ENCODE results near the gene ZNF41.
A peak's percentile ranks its signal among the peaks of the same experiment; 100 is the strongest.
"Not testable (repeated sequence)": the region's sequence is repeated elsewhere in the genome, so short reads cannot be mapped to it uniquely, and the experiment has no call there.

Gene ZNF41

DNA sequence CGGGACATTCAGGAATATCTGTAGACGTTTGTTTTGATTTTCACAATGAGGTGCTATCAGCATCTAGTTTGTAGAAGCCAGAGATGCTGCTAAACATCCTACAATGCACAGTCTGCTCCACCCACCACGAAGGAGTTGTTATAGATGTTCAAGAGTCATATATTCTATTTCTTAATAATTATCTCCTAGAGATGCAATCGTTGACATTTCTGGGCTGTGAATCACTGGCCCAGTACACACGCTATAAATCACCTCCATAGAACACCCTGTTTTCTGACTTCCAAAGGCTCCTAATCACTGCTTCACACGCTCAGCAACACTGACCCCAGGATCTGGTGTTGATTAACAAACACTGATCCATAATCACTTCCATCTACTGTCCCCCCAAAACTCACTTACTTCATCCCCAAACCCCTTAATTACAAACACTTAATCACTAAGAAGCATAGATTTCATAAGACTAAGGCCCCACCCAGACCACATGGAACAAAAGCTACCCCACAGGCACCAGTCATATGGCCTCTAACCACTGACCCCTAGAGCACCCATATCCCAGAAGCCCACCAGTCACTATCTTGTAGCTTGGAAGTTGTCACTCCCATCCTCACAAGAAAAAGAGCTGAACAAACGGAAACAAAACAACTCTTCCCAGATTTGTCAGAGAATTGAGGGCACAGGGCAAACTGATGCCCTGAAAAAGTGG lies 31.7 kb upstream of the ZNF41 start:
- H3K4me1 ChIP-seq, result peaks cover 8 to 43% (median 16%) of the 10 kb centered on the region in 10 experiments; a peak in 16 of 20 replicates
- H3K9ac ChIP-seq, result no peak overlapping the region
- no peak overlapping the region for H3K27ac ChIP-seq
- peaks cover 0 to 13% (median 7%) of the 10 kb centered on the region in 11 experiments; a peak in 9 of 22 replicates for H3K27me3 ChIP-seq
- H4K20me1 ChIP-seq, result no peaks in the 10 kb centered on the region
- no peaks in the 10 kb centered on the region for H3K36me3 ChIP-seq
- no peaks in the 10 kb centered on the region for H3K9me3 ChIP-seq (replicated peaks in 1 of 11)
- H3K4me3 ChIP-seq, result no peak overlapping the region
- TF ChIP-seq Cebpa-rat (IDR thresholded peaks at IDR 0.05), result no peak
- peak overlapping the region in 5 of 11 experiments; percentile 45 to 85 (median 75); a peak in 2 of 22 replicates for H3K4me2 ChIP-seq

GRCh38 chrX:47513034-47513965 lies 30.3 kb upstream of the ZNF41 start:
- Histone ChIP-seq H3K4me2 (peak overlapping the region; percentile 35 to 85 (median 74); a peak in 21 of 22 replicates), H3K27ac (peak overlapping the region in 1 of 11 experiments; percentile 32; a peak in 1 of 22 replicates), H3K4me1 (peaks cover 6 to 41% (median 15%) of the 10 kb centered on the region in 10 experiments; a peak in 16 of 20 replicates), H3K4me3 (peak overlapping the region in 9 of 10 experiments; percentile 26 to 60 (median 50); a peak in 15 of 20 replicates), H3K9ac (peak overlapping the region in 5 of 11 experiments; percentile 8 to 44 (median 33); a peak in 4 of 22 replicates), H3K27me3 (peaks cover 7 to 26% (median 20%) of the 10 kb centered on the region in 11 experiments)
- not testable (repeated sequence) for H3K36me3 ChIP-seq; H4K20me1 ChIP-seq; H3K9me3 ChIP-seq (replicated peaks in 1 of 11)

GRCh38 chrX:47512383-47512782 lies 29.4 kb upstream of the ZNF41 start:
- H4K20me1 ChIP-seq; H3K36me3 ChIP-seq; H3K4me3 ChIP-seq; H3K27ac ChIP-seq; H3K9ac ChIP-seq; H3K9me3 ChIP-seq (replicated peaks in 1 of 11): not testable (repeated sequence)
- Histone ChIP-seq H3K4me1 (peaks cover 0 to 46% (median 18%) of the 10 kb centered on the region in 10 experiments; a peak in 16 of 20 replicates), H3K4me2 (peak overlapping the region in 7 of 11 experiments; percentile 26 to 46 (median 31); a peak in 6 of 22 replicates), H3K27me3 (peaks cover 14 to 31% (median 26%) of the 10 kb centered on the region in 11 experiments)
- TF ChIP-seq Cebpa-rat (IDR thresholded peaks at IDR 0.05), result 0 out of 22 replicates have a peak, but pooled peaks of 1 of the 11 experiments have one; percentile 11

DNA sequence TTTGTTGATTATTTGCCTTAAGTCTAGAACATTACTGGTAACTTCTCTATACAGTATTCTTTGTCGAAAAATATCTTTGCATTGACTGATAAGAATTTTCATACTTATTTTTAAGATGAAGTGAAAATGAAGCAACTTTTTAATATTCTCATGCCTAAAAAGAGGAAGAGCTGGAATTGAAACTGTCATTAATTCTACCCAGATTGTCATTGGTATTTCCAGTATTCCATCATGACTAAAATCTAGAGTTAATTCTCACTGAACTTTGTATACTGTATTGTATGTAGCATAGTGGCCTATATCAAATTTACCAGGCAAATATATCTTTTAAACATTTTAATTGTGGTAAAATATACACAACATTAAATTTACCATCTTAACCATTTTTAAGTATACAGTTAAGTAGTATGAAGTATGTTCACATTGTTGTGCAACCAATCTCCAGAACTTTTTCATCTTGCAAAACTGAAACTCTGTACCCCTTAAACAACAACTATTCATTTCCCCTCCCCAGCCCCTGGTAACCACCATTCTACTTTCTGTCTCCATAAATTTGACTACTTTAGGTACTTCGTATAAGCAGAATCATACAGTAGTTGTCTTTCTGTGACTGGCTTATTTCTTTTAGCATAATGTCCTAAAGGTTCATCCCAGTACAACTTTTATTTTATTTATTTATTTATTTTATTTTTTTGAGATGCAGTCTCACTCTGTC lies 24.3 kb upstream of the ZNF41 start:
- Histone ChIP-seq H3K4me3 (no peak overlapping the region), H3K9me3 (replicated peaks in 1 of 11) (peaks cover 0 to 7% (median 0%) of the 10 kb centered on the region in 11 experiments; a peak in 1 of 22 replicates), H4K20me1 (no peaks in the 10 kb centered on the region), H3K4me1 (peaks cover 0 to 29% (median 5%) of the 10 kb centered on the region in 10 experiments; a peak in 10 of 20 replicates), H3K4me2 (peak overlapping the region in 3 of 11 experiments; percentile 21 to 44 (median 44); a peak in 4 of 22 replicates), H3K27ac (peak overlapping the region in 3 of 11 experiments; percentile 52 to 64 (median 53); a peak in 6 of 22 replicates), H3K36me3 (no peaks in the 10 kb centered on the region), H3K27me3 (peaks cover 24 to 64% (median 52%) of the 10 kb centered on the region in 11 experiments), H3K9ac (no peak overlapping the region)
- TF ChIP-seq Cebpa-rat (IDR thresholded peaks at IDR 0.05), result no peak

DNA sequence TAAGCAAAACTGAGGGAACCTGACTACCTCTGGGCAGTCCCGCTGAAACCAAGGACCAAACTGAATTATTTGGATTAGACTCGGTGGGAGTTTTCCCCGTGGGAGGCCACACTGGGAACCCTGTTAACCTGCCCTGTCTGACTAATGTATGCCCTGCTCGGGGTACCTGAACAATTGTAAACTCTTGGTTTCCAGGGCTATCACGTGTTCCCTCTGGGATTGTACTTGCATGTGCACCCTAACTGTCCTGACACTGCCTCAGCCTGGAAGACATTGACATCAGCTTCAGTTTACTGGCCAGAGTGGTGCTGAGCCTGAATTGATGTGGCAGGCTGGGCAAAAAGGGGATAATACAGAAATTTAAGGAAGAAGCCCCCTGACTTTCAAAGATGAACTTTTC lies 20.1 kb upstream of the ZNF41 start:
- no peak overlapping the region for H3K27ac ChIP-seq
- peaks cover 0 to 3% (median 0%) of the 10 kb centered on the region in 11 experiments; a peak in 1 of 22 replicates for H3K9me3 ChIP-seq (replicated peaks in 1 of 11)
- no peaks in the 10 kb centered on the region for H3K36me3 ChIP-seq
- no peaks in the 10 kb centered on the region for H4K20me1 ChIP-seq
- H3K9ac ChIP-seq, result no peak overlapping the region
- no peak for TF ChIP-seq Cebpa-rat (IDR thresholded peaks at IDR 0.05)
- no peak overlapping the region for H3K4me3 ChIP-seq
- peaks cover 47 to 90% (median 78%) of the 10 kb centered on the region in 11 experiments for H3K27me3 ChIP-seq
- no peak overlapping the region for H3K4me2 ChIP-seq
- peaks cover 0 to 45% (median 12%) of the 10 kb centered on the region in 10 experiments; a peak in 14 of 20 replicates for H3K4me1 ChIP-seq

DNA sequence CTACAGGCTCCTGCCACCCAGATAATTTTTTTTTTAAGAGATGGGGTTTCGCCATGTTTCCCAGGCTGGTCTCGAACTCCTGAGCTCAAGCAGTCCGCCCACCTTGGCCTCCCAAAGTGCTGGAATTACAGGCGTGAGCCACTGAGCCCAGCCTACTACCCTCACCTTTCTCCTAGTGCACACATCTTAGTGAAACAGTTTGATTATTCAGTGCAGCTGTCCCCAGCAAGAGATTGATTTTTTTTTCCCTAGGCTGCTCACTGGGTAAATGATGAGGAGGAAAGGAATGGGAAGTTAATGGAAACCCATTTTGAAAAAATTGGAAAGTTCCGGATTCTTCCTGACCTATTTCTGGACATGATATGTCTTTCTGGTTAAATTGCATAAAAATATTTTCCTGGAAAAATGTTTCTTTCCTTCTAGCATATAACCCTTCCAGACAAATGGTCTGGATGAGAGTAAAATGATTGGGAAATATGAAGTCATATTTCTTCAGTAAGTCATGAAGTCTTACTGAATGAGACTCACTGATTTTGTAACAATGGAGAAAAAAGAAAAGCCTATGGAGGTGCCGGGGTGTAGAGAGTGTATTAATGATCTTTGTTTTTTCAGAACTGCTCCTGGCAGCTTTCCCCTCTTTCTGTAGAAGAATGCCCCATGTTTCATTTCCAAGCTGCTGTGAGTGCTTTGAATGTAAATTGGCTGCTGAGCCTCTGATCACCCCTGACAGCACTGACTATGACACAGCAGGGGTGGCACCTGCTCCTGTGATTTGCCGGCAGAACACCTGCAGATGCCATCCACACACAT lies 19.5 kb upstream of the ZNF41 start:
- TF ChIP-seq Cebpa-rat (IDR thresholded peaks at IDR 0.05), result no peak
- peaks cover 0 to 45% (median 9%) of the 10 kb centered on the region in 10 experiments; a peak in 14 of 20 replicates for H3K4me1 ChIP-seq
- no peak overlapping the region for H3K4me3 ChIP-seq
- H4K20me1 ChIP-seq, result no peaks in the 10 kb centered on the region
- H3K4me2 ChIP-seq, result peak overlapping the region in 5 of 11 experiments; percentile 57 to 71 (median 60); a peak in 5 of 22 replicates
- H3K9ac ChIP-seq, result no peak overlapping the region
- H3K27ac ChIP-seq, result no peak overlapping the region
- peaks cover 48 to 90% (median 77%) of the 10 kb centered on the region in 11 experiments for H3K27me3 ChIP-seq
- no peaks in the 10 kb centered on the region for H3K9me3 ChIP-seq (replicated peaks in 1 of 11)
- H3K36me3 ChIP-seq, result no peaks in the 10 kb centered on the region

GRCh38 chrX:47501226-47502074 lies 18.4 kb upstream of the ZNF41 start:
- Histone ChIP-seq H3K9ac (peak overlapping the region in 2 of 11 experiments; percentile 4 to 25; a peak in 2 of 22 replicates), H4K20me1 (no peaks in the 10 kb centered on the region), H3K9me3 (replicated peaks in 1 of 11) (no peaks in the 10 kb centered on the region), H3K27ac (peak overlapping the region in 2 of 11 experiments; percentile 17 to 25; a peak in 1 of 22 replicates), H3K27me3 (peaks cover 57 to 96% (median 84%) of the 10 kb centered on the region in 11 experiments), H3K4me1 (peaks cover 0 to 35% (median 9%) of the 10 kb centered on the region in 10 experiments; a peak in 14 of 20 replicates), H3K36me3 (no peaks in the 10 kb centered on the region), H3K4me2 (peak overlapping the region in 9 of 11 experiments; percentile 1 to 71 (median 57); a peak in 12 of 22 replicates), H3K4me3 (no peak overlapping the region)
- no peak for TF ChIP-seq Cebpa-rat (IDR thresholded peaks at IDR 0.05)

Measured in BLaER1 treated with 17β-estradiol and CSF1 and Interleukin-3, amounts not matched to agents 10 nM and 100 nM (cell line).